Mucosa of descending colon (tissue), 3 donors: ENCODE results near the gene SEC23A. TPM values are rescaled to one million over a fixed set of nuclear protein-coding genes. Genes with fewer than 3 reads are reported as not detected.
"Not testable (repeated sequence)": the region's sequence is repeated elsewhere in the genome, so short reads cannot be mapped to it uniquely, and the experiment has no call there.

Experiments
- ATAC-seq: fragments of 200-7000 bp; cut with Tn5 transposase; one replicate; pipeline ENCODE4 v1.9.1; 2020; ENCODE audit warnings: mild to moderate bottlenecking, moderate library complexity
- DNase-seq, 3 donors: peaks; one replicate each; pipeline ENCODE4 v3.0.0-alpha.2; 2020
- H3K36me3 ChIP-seq: fragments of 200-600 bp; one replicate; pipeline ENCODE4 v1.8.0; 2021; ENCODE audit warnings: low read depth, mild to moderate bottlenecking
- H3K4me1 ChIP-seq: fragments of 200-600 bp; one replicate; pipeline ENCODE4 v1.8.0; 2021; ENCODE audit warnings: low read depth, mild to moderate bottlenecking
- H3K4me3 ChIP-seq: fragments of 200-600 bp; one replicate; pipeline ENCODE4 v1.8.0; 2021; ENCODE audit warnings: mild to moderate bottlenecking
- H3K9me3 ChIP-seq: fragments of 200-600 bp; one replicate; pipeline ENCODE4 v1.8.0; 2021; ENCODE audit warnings: mild to moderate bottlenecking
- intact Hi-C, 2 donors: fragments of 100-400 bp; cut with DNase I in 1 of 2; cut with micrococcal nuclease in 1 of 2; formaldehyde crosslinking; loops; one replicate each; pipeline versions ENCODE4 v1.11.0 to v1.11.1; 2022; cut with DNase I, micrococcal nuclease
- total RNA-seq, 3 donors: library from RNA; stranded (reverse); fragmentation: NEBNext Ultra II Directional in 2 of 3; extraction: Animal tissue kit (Norgen Biotek cat#: 25700) in 2 of 3; gene quantifications; one replicate each; pipeline versions ENCODE4 v1.2.1 to v1.2.4, GENCODE V29; 2021 to 2023
- TF ChIP-seq, protein P1 (sequence below): fragments of 200-600 bp; IDR thresholded peaks from one replicate; pipeline ENCODE4 v1.8.0; 2022; ENCODE audit warnings: antibody characterized with exemption, mild to moderate bottlenecking
- donor health status: DM: no; HTN: no; CAD: no; lungs with moderate emphysema.
- donor health status: DM: no; HTN: no; CAD: no.
- donor health status: DM: no; HTN: yes; CAD: no.

Gene SEC23A
- total RNA-seq, 3 donors from 2014 or later = 84.4 to 148 (median 122) TPM

GRCh38 chr14:39107591-39107996 is 4.6 kb upstream of the SEC23A start:
- intact Hi-C loops = loop anchor here in 1 of 2 donors (10.0 kb wide), 1 partner anchor 67 kb away; the partner anchor contains the start of genes PNN and TRAPPC6B
- no peak for DNase-seq
- Histone ChIP-seq H3K9me3 (no peaks in the 10 kb centered on the region), H3K4me3 (no peak overlapping the region), H3K36me3 (no peaks in the 10 kb centered on the region), H3K4me1 (peaks cover 7% of the 10 kb centered on the region)
- ATAC-seq = no peak
- TF ChIP-seq, protein P1, sequence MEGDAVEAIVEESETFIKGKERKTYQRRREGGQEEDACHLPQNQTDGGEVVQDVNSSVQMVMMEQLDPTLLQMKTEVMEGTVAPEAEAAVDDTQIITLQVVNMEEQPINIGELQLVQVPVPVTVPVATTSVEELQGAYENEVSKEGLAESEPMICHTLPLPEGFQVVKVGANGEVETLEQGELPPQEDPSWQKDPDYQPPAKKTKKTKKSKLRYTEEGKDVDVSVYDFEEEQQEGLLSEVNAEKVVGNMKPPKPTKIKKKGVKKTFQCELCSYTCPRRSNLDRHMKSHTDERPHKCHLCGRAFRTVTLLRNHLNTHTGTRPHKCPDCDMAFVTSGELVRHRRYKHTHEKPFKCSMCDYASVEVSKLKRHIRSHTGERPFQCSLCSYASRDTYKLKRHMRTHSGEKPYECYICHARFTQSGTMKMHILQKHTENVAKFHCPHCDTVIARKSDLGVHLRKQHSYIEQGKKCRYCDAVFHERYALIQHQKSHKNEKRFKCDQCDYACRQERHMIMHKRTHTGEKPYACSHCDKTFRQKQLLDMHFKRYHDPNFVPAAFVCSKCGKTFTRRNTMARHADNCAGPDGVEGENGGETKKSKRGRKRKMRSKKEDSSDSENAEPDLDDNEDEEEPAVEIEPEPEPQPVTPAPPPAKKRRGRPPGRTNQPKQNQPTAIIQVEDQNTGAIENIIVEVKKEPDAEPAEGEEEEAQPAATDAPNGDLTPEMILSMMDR = no peak

DNA sequence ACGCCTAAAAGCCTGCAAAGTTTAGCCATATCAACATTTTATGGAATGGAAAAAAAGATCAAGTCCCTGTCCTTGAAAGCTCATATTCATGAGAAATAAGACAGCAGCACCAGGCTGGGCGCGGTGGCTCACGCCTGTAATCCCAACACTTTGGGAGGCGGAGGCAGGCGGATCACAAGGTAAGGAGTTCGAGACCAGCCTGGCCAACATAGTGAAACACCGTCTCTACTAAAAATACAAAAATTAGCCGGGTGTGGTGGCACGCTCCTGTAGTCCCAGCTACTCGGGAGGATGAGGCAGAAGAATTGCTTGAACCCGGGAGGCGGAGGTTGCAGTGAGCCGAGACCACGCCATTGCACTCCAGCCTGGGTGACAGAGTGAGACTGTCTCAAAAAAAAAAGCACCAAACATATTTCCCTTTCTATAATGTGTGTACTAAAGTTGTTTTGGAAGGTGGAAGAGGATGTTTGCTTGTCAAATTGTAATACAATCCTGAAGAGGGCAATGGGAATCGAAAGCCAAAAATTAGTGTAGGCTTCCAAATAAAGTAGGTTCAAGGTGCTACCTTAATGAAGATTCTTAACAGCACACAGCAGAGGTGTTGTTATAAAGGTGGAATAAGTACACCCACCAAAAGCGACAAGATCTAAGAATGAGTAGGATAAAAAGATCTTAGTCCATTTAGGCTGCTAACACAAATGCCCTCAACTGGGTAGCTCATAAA is 1.2 kb upstream of the SEC23A start:
- DNase-seq, H3K9me3 ChIP-seq, H3K36me3 ChIP-seq, ATAC-seq, H3K4me3 ChIP-seq: not testable (repeated sequence)
- intact Hi-C loops = loop anchor here in 1 of 2 donors (10.0 kb wide), 1 partner anchor 71 kb away; the partner anchor contains the start of genes PNN and TRAPPC6B
- peaks cover 28% of the 10 kb centered on the region for H3K4me1 ChIP-seq

GRCh38 chr14:39102265-39102968 is 618 bp downstream of the SEC23A start:
- H3K9me3 ChIP-seq = no peaks in the 10 kb centered on the region
- peaks cover 42% of the 10 kb centered on the region for H3K4me1 ChIP-seq
- H3K36me3 ChIP-seq = no peaks in the 10 kb centered on the region
- TF ChIP-seq, protein P1 = no peak
- ATAC-seq = peak; percentile 87
- DNase-seq = peak in 2 of 3 donors; percentile 75 to 90
- intact Hi-C loops = loop anchor here in 1 of 2 donors (10.0 kb wide), 1 partner anchor 72 kb away; the partner anchor contains the start of genes PNN and TRAPPC6B
- H3K4me3 ChIP-seq = peak overlapping the region; percentile 78

DNA sequence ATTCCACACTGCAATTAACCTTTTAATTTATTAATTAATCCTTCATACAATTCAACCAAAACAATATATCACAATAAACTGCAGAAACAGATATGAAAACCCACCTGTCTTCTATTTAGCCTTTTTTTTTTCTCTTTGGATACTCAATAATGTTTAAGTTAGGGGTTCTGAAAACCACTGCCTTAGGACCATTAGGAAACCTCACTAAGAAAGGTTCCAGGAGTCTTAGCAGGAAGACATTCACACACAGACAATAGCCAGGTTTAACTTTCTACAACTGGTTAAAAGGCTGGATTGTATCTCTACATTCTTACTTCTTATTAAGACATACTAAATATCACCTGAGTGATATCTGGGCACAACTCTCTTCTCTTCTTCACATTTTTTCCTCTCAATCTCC is 3.3 kb downstream of the SEC23A start:
- TF ChIP-seq, protein P1 = no peak
- intact Hi-C loops = loop anchor here in 1 of 2 donors (10.0 kb wide), 1 partner anchor 75 kb away; the partner anchor contains the start of genes PNN and TRAPPC6B
- Histone ChIP-seq H3K36me3 (no peaks in the 10 kb centered on the region), H3K9me3 (no peaks in the 10 kb centered on the region), H3K4me1 (peaks cover 42% of the 10 kb centered on the region), H3K4me3 (no peak overlapping the region)
- ATAC-seq = no peak
- DNase-seq = no peak

DNA sequence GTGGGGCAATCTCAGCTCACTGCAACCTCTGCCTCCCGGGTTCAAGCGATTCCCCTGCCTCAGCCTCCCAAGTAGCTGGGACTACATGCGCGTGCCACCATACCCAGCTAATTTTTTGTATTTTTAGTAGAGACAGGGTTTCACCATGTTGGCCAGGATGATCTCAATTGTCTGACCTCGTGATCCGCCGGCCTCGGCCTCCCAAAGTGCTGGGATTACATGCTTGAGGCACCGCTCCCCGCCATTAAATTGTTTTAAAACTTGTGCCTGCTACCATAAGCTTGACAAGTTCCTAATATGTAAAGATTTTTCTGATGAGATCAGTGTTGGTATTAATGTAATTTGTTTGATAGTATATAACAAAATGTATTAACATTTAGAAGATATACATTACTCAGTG is 3.8 kb downstream of the SEC23A start:
- H3K9me3 ChIP-seq, DNase-seq, intact Hi-C loops, H3K36me3 ChIP-seq, ATAC-seq, H3K4me3 ChIP-seq: not testable (repeated sequence)
- peaks cover 40% of the 10 kb centered on the region for H3K4me1 ChIP-seq

GRCh38 chr14:39097159-39097558 is 5.9 kb downstream of the SEC23A start:
- DNase-seq = no peak

More at GRCh38 chr14:39097159-39097558, 5.9 kb downstream of the SEC23A start:
- no peak overlapping the region for H3K4me3 ChIP-seq
- peak; percentile 87 for ATAC-seq
- no peaks in the 10 kb centered on the region for H3K36me3 ChIP-seq
- H3K9me3 ChIP-seq = no peaks in the 10 kb centered on the region
- peaks cover 32% of the 10 kb centered on the region for H3K4me1 ChIP-seq
- TF ChIP-seq, protein P1 = no peak
- intact Hi-C loops = no loop called here
